ENCODE data around the gene VANGL1.

- TF ChIP-seq CTCF (IDR thresholded peaks at IDR 0.05; ENCODE audit: insufficient read depth, low read length) (no peak), REST (IDR thresholded peaks at IDR 0.05; ENCODE audit: insufficient replicate concordance, low read depth) (no peak), GABPA (IDR thresholded peaks at IDR 0.05; ENCODE audit: low read depth) (no peak), POLR2AphosphoS5 (IDR thresholded peaks at IDR 0.05; ENCODE audit: low read depth) (no peak)
Measured at GRCh38 chr1:115697619-115698018, 55.8 kb downstream of the VANGL1 start.
